Brain microvascular endothelial cell (primary cell): ENCODE data around the gene CFAP52.

Source experiments
- DNase-seq: peaks from one replicate; pipeline ENCODE4 v3.0.0-alpha.2; 2020
- H3K27ac ChIP-seq: fragments of 250-450 bp; sonication (Bioruptor Pico); 2 replicates; pipeline ENCODE4 v1.5.1; 2020; ENCODE audit warnings: mild to moderate bottlenecking, moderate library complexity
- H3K27me3 ChIP-seq: fragments of 250-450 bp; sonication (Bioruptor Pico); replicated peaks from 2 replicates; pipeline ENCODE4 v1.5.1; 2020; ENCODE audit warnings: mild to moderate bottlenecking
- H3K36me3 ChIP-seq: fragments of 250-450 bp; sonication (Bioruptor Pico); replicated peaks from 2 replicates; pipeline ENCODE4 v1.5.1; 2020; ENCODE audit warnings: mild to moderate bottlenecking
- H3K4me3 ChIP-seq: 2 replicates; pipeline ENCODE4 v1.5.1; 2011; ENCODE audit warnings: low read depth, mild to moderate bottlenecking, control low read depth, low read length, moderate library complexity
- CTCF ChIP-seq: IDR thresholded peaks from 2 replicates; pipeline ENCODE4 v1.5.1; 2011; ENCODE audit warnings: low read depth, mild to moderate bottlenecking, moderate library complexity, low read length, control low read depth, inconsistent platforms; ENCODE audit errors: missing control alignments
- in situ Hi-C: cut with HindIII; loops from 2 replicates; pipeline ENCODE4 v1.10.0; 2017; ENCODE audit warnings: low sequenced_read_pairs, low pct_ligation_motif_present

The CFAP52 gene

GRCh38 chr17:9576521-9577372, at the start of gene CFAP52:
CFAP52 (plus strand) TSS chr17:9576642; CDS start chr17:9576696, 54 bp downstream.
- Histone ChIP-seq H3K36me3 (no peaks in the 10 kb centered on the region), H3K4me3 (peak within 1 kb of the TSS; percentile 89), H3K27me3 (no peaks in the 10 kb centered on the region), H3K27ac (no peak within 1 kb of the TSS)
- DNase-seq, result peak; percentile 64
- in situ Hi-C loops, result no loop called here
- peak; percentile 88 for TF ChIP-seq CTCF

GRCh38 chr17:9527788-9528187, 48.7 kb upstream of the CFAP52 start:
- no peak for TF ChIP-seq CTCF
- Histone ChIP-seq H3K27ac (no peak overlapping the region), H3K36me3 (no peaks in the 10 kb centered on the region), H3K27me3 (no peaks in the 10 kb centered on the region), H3K4me3 (no peak overlapping the region)
- no peak for DNase-seq
- in situ Hi-C loops, result no loop called here

GRCh38 chr17:9529033-9529700, 47.3 kb upstream of the CFAP52 start:
- in situ Hi-C loops, result no loop called here
- TF ChIP-seq CTCF, result peak; percentile 70
- DNase-seq, result no peak
- Histone ChIP-seq H3K4me3 (no peak overlapping the region), H3K36me3 (no peaks in the 10 kb centered on the region), H3K27me3 (no peaks in the 10 kb centered on the region), H3K27ac (no peak overlapping the region)

GRCh38 chr17:9531034-9531433, 45.4 kb upstream of the CFAP52 start:
- no peaks in the 10 kb centered on the region for H3K27me3 ChIP-seq
- no peak overlapping the region for H3K4me3 ChIP-seq
- DNase-seq, result no peak
- in situ Hi-C loops, result no loop called here
- H3K36me3 ChIP-seq, result no peaks in the 10 kb centered on the region
- no peak for TF ChIP-seq CTCF
- H3K27ac ChIP-seq, result no peak overlapping the region

GRCh38 chr17:9532715-9533114, 43.7 kb upstream of the CFAP52 start:
- DNase-seq, result no peak
- Histone ChIP-seq H3K27me3 (no peaks in the 10 kb centered on the region), H3K4me3 (no peak overlapping the region), H3K36me3 (no peaks in the 10 kb centered on the region), H3K27ac (no peak overlapping the region)
- in situ Hi-C loops, result no loop called here
- TF ChIP-seq CTCF, result no peak
